Smooth muscle cell (in vitro differentiated cells): ENCODE measurements around the gene DTWD2. TPM values are rescaled to one million over a fixed set of nuclear protein-coding genes. Genes with fewer than 3 reads are reported as not detected.

Experiments used
- DNase-seq: peaks from one replicate; lab custom pipeline; 2025; ENCODE audit not compliant: unreplicated experiment; lab: John Stamatoyannopoulos, UW
- H2AFZ ChIP-seq: fragments of 200-600 bp; sonication (generic); 2 replicates; pipeline ENCODE4 v1.6.0; 2016; ENCODE audit warnings: antibody characterized with exemption, low read depth, mild to moderate bottlenecking
- H3F3A ChIP-seq: fragments of 200-600 bp; sonication (generic); 2 replicates; pipeline ENCODE4 v1.6.0; 2017; ENCODE audit warnings: antibody characterized with exemption, low read depth
- H3K27ac ChIP-seq: fragments of 200-600 bp; sonication (generic); 2 replicates; pipeline ENCODE4 v1.5.1; 2016; ENCODE audit warnings: low read depth, mild to moderate bottlenecking
- H3K27me3 ChIP-seq: fragments of 200-600 bp; sonication (generic); 2 replicates; pipeline ENCODE4 v1.6.1; 2016; ENCODE audit warnings: low read depth, mild to moderate bottlenecking
- H3K36me3 ChIP-seq: fragments of 200-600 bp; sonication (generic); 2 replicates; pipeline ENCODE4 v1.5.1; 2016; ENCODE audit warnings: low read depth
- H3K4me1 ChIP-seq: fragments of 200-600 bp; sonication (generic); 2 replicates; pipeline ENCODE4 v1.5.1; 2016; ENCODE audit warnings: low read depth
- H3K4me2 ChIP-seq: fragments of 200-600 bp; sonication (generic); 2 replicates; pipeline ENCODE4 v1.6.0; 2016; ENCODE audit warnings: mild to moderate bottlenecking
- H3K4me3 ChIP-seq: fragments of 200-600 bp; sonication (generic); 2 replicates; pipeline ENCODE4 v1.5.1; 2016; ENCODE audit warnings: mild to moderate bottlenecking
- H3K79me2 ChIP-seq: fragments of 200-600 bp; sonication (generic); 2 replicates; pipeline ENCODE4 v1.6.0; 2016; ENCODE audit warnings: low read depth, mild to moderate bottlenecking
- H3K9ac ChIP-seq: fragments of 200-600 bp; sonication (generic); 2 replicates; pipeline ENCODE4 v1.6.0; 2016; ENCODE audit warnings: low read depth
- H3K9me3 ChIP-seq: fragments of 200-600 bp; sonication (generic); replicated peaks from 2 replicates; pipeline ENCODE4 v1.5.1; 2016; ENCODE audit warnings: low read depth
- H4K20me1 ChIP-seq: fragments of 200-600 bp; sonication (generic); 2 replicates; pipeline ENCODE4 v1.6.0; 2016; ENCODE audit warnings: low read depth
- CTCF ChIP-seq: fragments of 200-600 bp; sonication (generic); IDR thresholded peaks from 2 replicates; pipeline ENCODE4 v1.5.1; 2017; ENCODE audit warnings: borderline replicate concordance, mild to moderate bottlenecking, antibody characterized with exemption; ENCODE audit not compliant: insufficient read depth, poor library complexity, severe bottlenecking
- WGBS: methylation state at CpG from one replicate; pipeline ENCODE4 v1.1.7; 2016; ENCODE audit warnings: low lambda C conversion rate; 5-methylcytosine and 5-hydroxymethylcytosine counted together
- polyA plus RNA-seq: library from polyadenylated mRNA; unstranded; fragments of >200 nt; fragmentation: Nextera tagmentation; extraction: Ambion mirVana; gene quantifications from 2 replicates; pipeline ENCODE4 v1.2.1, GENCODE V29; 2016
- total RNA-seq: library from RNA; depleted of rRNA; stranded (reverse); fragments of >200 nt; gene quantifications from 2 replicates; pipeline ENCODE4 v1.2.3, GENCODE V29; 2014

DTWD2 gene
- total and polyA plus RNA-seq, 2 experiments from 2014 or later: 0.58 to 1.7 TPM

GRCh38 chr5:118989816-118990215 is 1.5 kb upstream of the DTWD2 start:
- Histone ChIP-seq H3K27ac (no peak overlapping the region), H3K9me3 (no peaks in the 10 kb centered on the region), H3K36me3 (no peaks in the 10 kb centered on the region), H3K27me3 (no peaks in the 10 kb centered on the region), H3F3A (no peaks in the 10 kb centered on the region), H3K4me1 (peaks cover 4% of the 10 kb centered on the region), H3K4me2 (no peak overlapping the region), H3K9ac (no peak overlapping the region), H3K4me3 (no peak overlapping the region), H2AFZ (peak overlapping the region; percentile 95), H3K79me2 (no peaks in the 10 kb centered on the region), H4K20me1 (no peaks in the 10 kb centered on the region)
- no peak for DNase-seq
- TF ChIP-seq CTCF: no peak
- 81% methylated on average over 6 of the region's 6 CpGs for WGBS

DNA sequence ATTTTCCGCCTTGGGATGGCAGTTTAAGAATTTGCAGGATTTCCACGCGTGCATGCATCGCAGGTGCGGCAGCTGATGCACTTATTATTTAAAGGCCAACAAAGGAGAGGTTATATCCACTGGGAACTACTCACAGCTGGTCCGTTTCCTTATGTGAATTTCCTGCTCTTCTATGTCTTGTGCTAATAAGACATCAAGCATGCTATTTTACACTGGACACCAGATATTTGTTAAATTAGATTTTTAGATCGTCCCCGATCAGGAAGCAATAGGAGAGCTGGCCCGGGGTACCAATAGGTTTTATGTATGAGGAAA is 476 bp upstream of the DTWD2 start:
- peak overlapping the region; percentile 61 for H3K9ac ChIP-seq
- no peak for TF ChIP-seq CTCF
- H3K27ac ChIP-seq: no peak overlapping the region

GRCh38 chr5:118984602-118985001 is 3.7 kb downstream of the DTWD2 start:
- Histone ChIP-seq H3K4me3 (no peak overlapping the region), H3K36me3 (no peaks in the 10 kb centered on the region), H3K9me3 (no peaks in the 10 kb centered on the region), H3K4me1 (peaks cover 4% of the 10 kb centered on the region), H3K9ac (no peak overlapping the region), H4K20me1 (no peaks in the 10 kb centered on the region), H3K27me3 (no peaks in the 10 kb centered on the region), H3K4me2 (peak overlapping the region; percentile 33), H3K79me2 (no peaks in the 10 kb centered on the region), H3K27ac (no peak overlapping the region), H2AFZ (no peak overlapping the region), H3F3A (no peaks in the 10 kb centered on the region)
- DNase-seq: no peak
- TF ChIP-seq CTCF: no peak

More for the DNA sequence above, 476 bp upstream of the DTWD2 start:
- Histone ChIP-seq H3K9me3 (no peaks in the 10 kb centered on the region), H3K4me2 (peak overlapping the region; percentile 90), H2AFZ (peak overlapping the region; percentile 95), H4K20me1 (no peaks in the 10 kb centered on the region), H3K4me1 (peaks cover 4% of the 10 kb centered on the region), H3K79me2 (no peaks in the 10 kb centered on the region), H3K36me3 (no peaks in the 10 kb centered on the region), H3F3A (no peaks in the 10 kb centered on the region), H3K4me3 (peak overlapping the region; percentile 98), H3K27me3 (no peaks in the 10 kb centered on the region)
- WGBS: 62% methylated on average over 9 of the region's 9 CpGs
- DNase-seq: no peak

- no peak for TF ChIP-seq CTCF
- Histone ChIP-seq H3K4me3 (no peak overlapping the region), H3K79me2 (no peaks in the 10 kb centered on the region), H3K27ac (no peak overlapping the region), H3K9me3 (no peaks in the 10 kb centered on the region), H3K36me3 (no peaks in the 10 kb centered on the region), H3K4me2 (no peak overlapping the region), H3K4me1 (no peaks in the 10 kb centered on the region), H3F3A (no peaks in the 10 kb centered on the region), H4K20me1 (no peaks in the 10 kb centered on the region), H3K9ac (no peak overlapping the region), H2AFZ (no peak overlapping the region), H3K27me3 (no peaks in the 10 kb centered on the region)
- no peak for DNase-seq
Measured at GRCh38 chr5:118981783-118982182, 6.6 kb downstream of the DTWD2 start.
